Endodermal cell (in vitro differentiated cells): Measurements from ENCODE around the gene TAC3. TPM values are rescaled to one million over a fixed set of nuclear protein-coding genes. Genes with fewer than 3 reads are reported as not detected.

Experiments used
- DNase-seq: peaks from one replicate; pipeline ENCODE4 v3.0.0-alpha.2; 2017
- H3K27ac ChIP-seq: 2 replicates; pipeline ENCODE4 v1.5.1; 2013; ENCODE audit warnings: mild to moderate bottlenecking, low read depth, low read length, moderate library complexity
- H3K27me3 ChIP-seq: 2 replicates; pipeline ENCODE4 v1.6.1; 2013; ENCODE audit warnings: mild to moderate bottlenecking, low read length, moderate library complexity; ENCODE audit not compliant: insufficient read depth, control insufficient read depth, poor library complexity, severe bottlenecking
- H3K36me3 ChIP-seq: 2 replicates; pipeline ENCODE4 v1.7.0; 2013; ENCODE audit warnings: mild to moderate bottlenecking, low read length, moderate library complexity; ENCODE audit not compliant: control insufficient read depth, insufficient read depth
- H3K4me1 ChIP-seq: one replicate; pipeline ENCODE4 v1.7.0; 2013; ENCODE audit warnings: low read length; ENCODE audit not compliant: control insufficient read depth, insufficient read depth
- H3K4me3 ChIP-seq: 2 replicates; pipeline ENCODE4 v1.5.1; 2013; ENCODE audit warnings: mild to moderate bottlenecking, low read length, moderate library complexity
- H3K9ac ChIP-seq: 2 replicates; pipeline ENCODE4 v1.6.1; 2013; ENCODE audit warnings: mild to moderate bottlenecking, low read length, moderate library complexity; ENCODE audit not compliant: poor library complexity, severe bottlenecking; ENCODE audit errors: extremely low read depth
- H3K9me3 ChIP-seq: 2 replicates; pipeline ENCODE4 v1.6.1; 2013; ENCODE audit warnings: mild to moderate bottlenecking, low read length, moderate library complexity; ENCODE audit not compliant: control insufficient read depth
- H3K27ac Mint-ChIP-seq: 2 replicates; pipeline ENCODE4 v1.8.0; 2020; ENCODE audit warnings: mixed read lengths
- H3K27me3 Mint-ChIP-seq: 2 replicates; pipeline ENCODE4 v1.8.0; 2021; ENCODE audit warnings: mild to moderate bottlenecking, mixed read lengths; ENCODE audit not compliant: insufficient read depth
- H3K36me3 Mint-ChIP-seq: 2 replicates; pipeline ENCODE4 v1.8.0; 2020; ENCODE audit warnings: low read depth, mixed read lengths
- H3K4me1 Mint-ChIP-seq: 2 replicates; pipeline ENCODE4 v1.8.0; 2020; ENCODE audit warnings: mixed read lengths
- H3K4me3 Mint-ChIP-seq: 2 replicates; pipeline ENCODE4 v1.8.0; 2020; ENCODE audit warnings: mild to moderate bottlenecking, moderate library complexity, mixed read lengths
- H3K9me3 Mint-ChIP-seq: 2 replicates; pipeline ENCODE4 v1.8.0; 2020; ENCODE audit warnings: mild to moderate bottlenecking, mixed read lengths
- CTCF ChIP-seq: fragments of 200-600 bp; sonication (generic); conservative IDR thresholded peaks from 2 replicates; pipeline ENCODE4 v1.5.0; 2021; ENCODE audit warnings: antibody characterized with exemption, mild to moderate bottlenecking
- WGBS, 2 experiments: methylation state at CpG; one replicate each; pipeline versions ENCODE4 v1.1.5 to v1.1.7; 2013; ENCODE audit warnings: missing lambda C conversion rate in 2 of 2, mixed read lengths in 1 of 2; ENCODE audit not compliant: insufficient coverage in 1 of 2, insufficient read length in 1 of 2; 5-methylcytosine and 5-hydroxymethylcytosine counted together
- total RNA-seq, 2 donors: library from RNA; stranded (reverse); fragmentation: NEBNext Ultra II Directional in 1 of 2; extraction: Animal tissue kit (Norgen Biotek cat#: 25700) in 1 of 2; gene quantifications; 2 replicates in 1 of 2; 3 replicates in 1 of 2; pipeline ENCODE4 v1.2.1, GENCODE V29; 2021

The TAC3 gene
- total RNA-seq, 2 donors from 2014 or later = 1.8 to 5.4 TPM

DNA sequence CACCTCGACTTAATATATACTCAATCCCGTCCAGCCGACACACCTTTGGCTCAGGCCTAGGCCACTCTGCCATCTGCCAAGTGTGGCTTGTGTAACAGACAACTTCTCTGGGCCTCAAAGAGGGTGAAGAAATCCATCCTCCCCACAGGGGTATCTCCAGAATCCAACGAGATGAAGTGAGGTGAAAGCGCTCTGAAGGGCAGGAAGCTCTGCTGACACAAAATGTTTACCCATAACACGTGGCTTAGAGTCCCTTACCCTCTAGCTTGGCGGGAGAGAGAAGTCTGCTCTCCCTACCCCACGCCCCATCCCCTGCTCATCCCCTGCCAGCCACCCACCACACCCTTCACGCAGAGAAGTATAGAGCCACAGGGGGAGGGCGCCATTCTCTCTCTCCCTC, 23.0 kb downstream of the TAC3 start:
- Mint-ChIP-seq H3K27ac (no peak overlapping the region), H3K9me3 (no peaks in the 10 kb centered on the region), H3K4me1 (peaks cover 5% of the 10 kb centered on the region), H3K36me3 (peaks cover 6% of the 10 kb centered on the region), H3K27me3 (no peaks in the 10 kb centered on the region), H3K4me3 (no peak overlapping the region)
- no peak for TF ChIP-seq CTCF
- H3K4me1 ChIP-seq = no peaks in the 10 kb centered on the region
- WGBS, 2 experiments = 87 to 93% methylated on average over 5 to 10 of the region's 10 CpGs
- no peaks in the 10 kb centered on the region for H3K27me3 ChIP-seq
- H3K9me3 ChIP-seq = no peaks in the 10 kb centered on the region
- H3K9ac ChIP-seq = no peak overlapping the region
- H3K27ac ChIP-seq = no peak overlapping the region
- peak; percentile 39 for DNase-seq
- no peak overlapping the region for H3K4me3 ChIP-seq
- no peaks in the 10 kb centered on the region for H3K36me3 ChIP-seq

DNA sequence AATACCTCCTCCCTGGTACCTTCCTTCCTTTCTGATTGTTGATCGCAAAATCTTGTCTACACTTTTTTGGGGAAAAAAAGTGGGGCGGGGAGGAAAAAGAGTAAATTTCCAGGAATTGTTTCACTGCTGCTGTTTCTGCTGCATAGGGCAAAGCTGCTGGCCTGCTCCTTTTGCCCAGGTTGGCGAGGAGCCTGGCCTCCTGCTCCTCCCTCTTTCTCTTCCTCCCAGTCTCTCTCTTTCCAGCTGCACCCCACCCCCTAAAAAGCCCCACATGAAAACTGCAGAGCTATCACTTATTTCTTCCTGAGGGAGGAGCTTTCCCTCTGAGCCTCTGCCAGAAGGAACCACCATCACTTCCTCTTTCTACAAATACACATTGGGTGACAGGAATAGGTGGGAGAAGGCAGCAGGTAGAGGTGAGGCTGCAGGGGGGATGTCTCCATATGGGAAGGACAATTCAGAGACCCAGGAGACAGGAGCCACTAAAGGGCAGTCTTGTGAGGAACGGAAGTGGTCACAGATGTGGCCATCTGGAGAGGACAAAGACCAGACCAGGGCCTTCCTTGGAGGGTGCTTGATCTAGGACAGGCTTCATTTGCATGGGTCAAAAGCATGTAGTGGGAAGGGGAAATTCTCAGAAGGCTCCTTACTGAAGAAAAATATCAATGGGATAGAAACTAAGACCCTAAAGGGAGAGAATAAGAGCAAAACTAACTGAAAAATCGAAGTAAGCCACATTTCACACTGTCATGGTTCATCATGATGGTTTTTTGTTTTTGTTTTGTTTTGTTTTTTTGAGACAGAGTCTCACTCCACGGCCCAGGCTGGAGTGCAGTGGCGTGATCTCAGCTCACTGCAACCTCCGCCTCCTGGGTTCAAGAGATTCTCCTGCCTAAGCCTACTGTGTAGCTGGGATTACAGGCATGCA, 24.7 kb downstream of the TAC3 start:
- no peak for TF ChIP-seq CTCF
- Histone ChIP-seq H3K9me3 (no peaks in the 10 kb centered on the region), H3K36me3 (no peaks in the 10 kb centered on the region), H3K9ac (no peak overlapping the region), H3K4me3 (no peak overlapping the region), H3K4me1 (no peaks in the 10 kb centered on the region), H3K27me3 (no peaks in the 10 kb centered on the region), H3K27ac (no peak overlapping the region)
- H3K9me3 Mint-ChIP-seq = no peaks in the 10 kb centered on the region
- 92% methylated on average over 8 of the region's 8 CpGs for whole genome bisulfite sequencing, 2 experiments
- H3K36me3 Mint-ChIP-seq = peaks cover 6% of the 10 kb centered on the region
- H3K27ac Mint-ChIP-seq = no peak overlapping the region
- peaks cover 16% of the 10 kb centered on the region for H3K4me1 Mint-ChIP-seq
- no peaks in the 10 kb centered on the region for H3K27me3 Mint-ChIP-seq
- H3K4me3 Mint-ChIP-seq = no peak overlapping the region
- DNase-seq = peak; percentile 41

GRCh38 chr12:56990648-56991318, 25.5 kb downstream of the TAC3 start:
- DNase-seq = peak; percentile 40
- Histone ChIP-seq H3K9ac (no peak overlapping the region), H3K27me3 (no peaks in the 10 kb centered on the region), H3K27ac (no peak overlapping the region), H3K4me3 (no peak overlapping the region), H3K4me1 (no peaks in the 10 kb centered on the region), H3K36me3 (no peaks in the 10 kb centered on the region), H3K9me3 (no peaks in the 10 kb centered on the region)
- 88 to 100% methylated on average over 1 to 7 of the region's 7 CpGs for whole genome bisulfite sequencing, 2 experiments
- H3K36me3 Mint-ChIP-seq = peaks cover 2% of the 10 kb centered on the region
- peaks cover 16% of the 10 kb centered on the region for H3K4me1 Mint-ChIP-seq
- no peak overlapping the region for H3K4me3 Mint-ChIP-seq
- H3K27ac Mint-ChIP-seq = no peak overlapping the region
- TF ChIP-seq CTCF = no peak
- H3K9me3 Mint-ChIP-seq = no peaks in the 10 kb centered on the region
- H3K27me3 Mint-ChIP-seq = no peaks in the 10 kb centered on the region
